ENCODE data around the gene RERG. TPM values are rescaled to one million over a fixed set of nuclear protein-coding genes. Genes with fewer than 3 reads are reported as not detected.

Gene RERG
- total RNA-seq, 2 experiments from 2014 or later, result not detected

DNA sequence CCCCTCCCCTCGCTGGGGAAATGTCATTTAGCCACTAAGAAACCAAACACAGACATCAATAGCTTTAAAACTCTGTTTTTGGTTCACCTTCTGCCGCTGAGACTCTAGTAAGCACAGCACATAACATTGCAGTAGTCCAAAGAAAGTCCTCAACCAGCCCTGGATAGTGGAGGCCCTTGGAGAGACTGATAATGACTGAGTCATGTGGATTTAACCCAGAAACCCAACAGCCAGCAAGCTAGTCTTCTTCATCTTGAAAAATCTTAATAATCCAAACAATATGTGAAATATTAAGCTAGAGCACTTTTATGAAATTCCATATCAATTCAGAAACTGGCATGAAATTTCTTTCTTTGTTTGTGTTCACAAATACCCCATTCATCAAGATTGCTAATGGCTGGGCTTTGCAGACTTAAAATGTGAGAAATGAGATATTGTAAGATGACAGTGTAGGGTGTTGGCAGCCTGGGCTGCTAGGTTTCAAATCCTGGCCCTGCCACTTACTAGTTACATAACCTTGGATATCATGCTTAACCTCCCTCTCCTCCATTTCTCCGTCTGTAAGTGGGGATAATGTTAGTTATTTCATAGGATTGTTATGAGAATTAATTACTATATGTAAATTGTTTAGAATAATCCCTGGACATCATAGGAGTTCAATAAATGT lies 40.1 kb downstream of the RERG start:
- DNase-seq, result no peak
- ChIA-PET CTCF (no interaction called here), POLR2A (no interaction called here)
- intact Hi-C loops (cut with micrococcal nuclease), result no loop called here
- no peak for TF ChIP-seq CTCF (IDR thresholded peaks at IDR 0.05)
- ATAC-seq, result no peak
- H3K4me3 Mint-ChIP-seq, result no peak overlapping the region
- no peaks in the 10 kb centered on the region for H3K9me3 Mint-ChIP-seq
- H3K36me3 Mint-ChIP-seq (ENCODE audit: low read depth), result no peaks in the 10 kb centered on the region
- no peaks in the 10 kb centered on the region for H3K4me1 Mint-ChIP-seq (ENCODE audit: low read depth)
- peaks cover 8% of the 10 kb centered on the region for H3K27me3 Mint-ChIP-seq
- H3K27ac Mint-ChIP-seq, result no peak overlapping the region

DNA sequence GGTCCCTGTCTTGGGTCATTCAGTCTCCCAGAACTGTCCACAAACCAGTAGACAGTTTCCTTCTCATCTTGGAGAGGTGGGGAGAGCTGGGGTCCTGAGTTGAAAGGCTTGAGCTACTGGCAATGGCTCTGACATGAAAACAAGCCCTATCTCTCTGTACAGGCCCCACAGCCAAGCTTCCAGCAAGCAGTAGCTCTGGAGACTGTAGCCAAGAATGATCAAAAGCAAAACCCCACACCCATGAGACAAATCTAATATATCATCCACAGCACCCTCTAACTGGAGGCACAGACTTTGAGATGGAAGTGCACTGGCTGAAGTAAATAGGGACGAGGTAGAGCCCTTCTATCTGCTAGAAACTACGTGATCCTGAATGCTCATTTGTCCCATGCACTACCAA lies 40.9 kb downstream of the RERG start:
- no peak overlapping the region for H3K27ac Mint-ChIP-seq
- no peak overlapping the region for H3K4me3 Mint-ChIP-seq
- CTCF ChIA-PET, result interaction anchor here (0.7 kb wide), 1 partner anchor 41 kb away, joined by 3 read pairs; the partner anchor contains the start of gene RERG

DNA sequence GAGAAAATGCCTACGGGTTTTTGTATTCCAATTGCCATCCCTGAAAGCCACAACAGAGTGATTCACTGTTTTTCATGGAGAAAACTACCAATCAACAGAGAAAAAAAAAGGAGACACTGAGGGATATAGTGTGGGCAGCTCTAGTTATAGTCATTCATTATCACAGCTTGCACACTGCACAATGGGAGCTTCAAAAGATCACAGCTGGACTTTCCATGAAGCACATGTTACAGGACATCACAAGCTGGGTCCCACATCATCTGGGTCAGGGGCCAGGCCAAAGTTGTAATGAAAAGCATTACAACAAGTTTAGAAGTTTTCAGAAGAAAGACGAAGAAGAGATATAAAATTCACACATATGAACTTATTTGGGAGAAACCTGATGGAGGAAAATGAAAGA lies 41.5 kb downstream of the RERG start:
- intact Hi-C loops (cut with micrococcal nuclease), result no loop called here
- peaks cover 6% of the 10 kb centered on the region for H3K27me3 Mint-ChIP-seq
- ATAC-seq (no peak), DNase-seq (no peak)
- no peaks in the 10 kb centered on the region for H3K36me3 Mint-ChIP-seq (ENCODE audit: low read depth)
- POLR2A ChIA-PET, result no interaction called here
- H3K4me1 Mint-ChIP-seq (ENCODE audit: low read depth), result no peaks in the 10 kb centered on the region
- H3K9me3 Mint-ChIP-seq, result no peaks in the 10 kb centered on the region
- CTCF ChIA-PET, result no interaction called here
- TF ChIP-seq CTCF (IDR thresholded peaks at IDR 0.05), result no peak
- H3K4me3 Mint-ChIP-seq, result no peak overlapping the region
- H3K27ac Mint-ChIP-seq, result no peak overlapping the region

More for the DNA sequence above, 40.9 kb downstream of the RERG start:
- Mint-ChIP-seq H3K36me3 (ENCODE audit: low read depth) (no peaks in the 10 kb centered on the region), H3K4me1 (ENCODE audit: low read depth) (no peaks in the 10 kb centered on the region), H3K9me3 (no peaks in the 10 kb centered on the region), H3K27me3 (peaks cover 8% of the 10 kb centered on the region)
- DNase-seq (no peak), ATAC-seq (no peak)
- POLR2A ChIA-PET, result no interaction called here
- TF ChIP-seq CTCF (IDR thresholded peaks at IDR 0.05), result no peak
- intact Hi-C loops (cut with micrococcal nuclease), result no loop called here

DNA sequence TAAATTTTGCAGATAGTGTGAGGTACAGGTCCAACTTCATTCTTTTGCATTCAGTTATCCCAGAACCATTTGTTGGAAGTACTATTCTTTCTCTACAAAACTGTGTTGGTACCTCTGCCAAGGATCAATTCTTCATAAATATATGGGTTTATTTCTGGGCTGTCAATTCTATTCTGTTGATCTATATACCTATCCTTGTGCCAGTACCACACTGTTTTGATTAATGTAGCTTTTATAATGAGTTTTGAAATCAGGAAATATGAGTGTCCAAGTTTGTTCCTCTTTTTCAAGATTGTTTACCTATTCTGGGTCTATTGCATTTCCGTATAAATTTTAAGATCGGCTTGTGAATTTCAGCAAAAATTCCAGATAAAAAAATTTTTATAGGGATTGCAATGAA lies 48.1 kb downstream of the RERG start:
- ChIA-PET CTCF (interaction anchor here (1.0 to 1.3 kb wide), 2 partner anchors 10 to 48 kb away, joined by 3 to 4 read pairs; partner anchors contain the start of gene RERG), POLR2A (no interaction called here)
- H3K4me1 Mint-ChIP-seq (ENCODE audit: low read depth), result no peaks in the 10 kb centered on the region

More for the DNA sequence above, 48.1 kb downstream of the RERG start:
- no peak for DNase-seq
- intact Hi-C loops (cut with micrococcal nuclease), result no loop called here
- no peak for ATAC-seq
- H3K27me3 Mint-ChIP-seq, result peaks cover 8% of the 10 kb centered on the region
- H3K36me3 Mint-ChIP-seq (ENCODE audit: low read depth), result no peaks in the 10 kb centered on the region
- no peak overlapping the region for H3K4me3 Mint-ChIP-seq
- no peak for TF ChIP-seq CTCF (IDR thresholded peaks at IDR 0.05)
- no peaks in the 10 kb centered on the region for H3K9me3 Mint-ChIP-seq
- H3K27ac Mint-ChIP-seq, result no peak overlapping the region
